Adrenal gland (tissue), 5 donors: ENCODE measurements around the gene TRAT1.

Source experiments
- POLR2A ChIP-seq, 2 donors: fragments of 450-650 bp; IDR thresholded peaks; one replicate each; pipeline ENCODE4 v1.6.1; 2017; ENCODE audit warnings: antibody characterized with exemption in 2 of 2, mild to moderate bottlenecking in 2 of 2, moderate library complexity in 1 of 2
- TF ChIP-seq, protein P1 (sequence below), 6 experiments: fragments of 450-650 bp in 4 of 6; fragments of 200-600 bp in 2 of 6; sonication (generic) in 1 of 6; IDR thresholded peaks; 1 replicate in 5 of 6; 2 replicates in 1 of 6; pipeline versions ENCODE4 v1.5.1 to v1.8.0; 2016 to 2021; ENCODE audit warnings: antibody characterized with exemption in 6 of 6, mild to moderate bottlenecking in 2 of 6, moderate library complexity in 1 of 6
- donor health status: DM: no; HTN: no; CAD: no.

DNA sequence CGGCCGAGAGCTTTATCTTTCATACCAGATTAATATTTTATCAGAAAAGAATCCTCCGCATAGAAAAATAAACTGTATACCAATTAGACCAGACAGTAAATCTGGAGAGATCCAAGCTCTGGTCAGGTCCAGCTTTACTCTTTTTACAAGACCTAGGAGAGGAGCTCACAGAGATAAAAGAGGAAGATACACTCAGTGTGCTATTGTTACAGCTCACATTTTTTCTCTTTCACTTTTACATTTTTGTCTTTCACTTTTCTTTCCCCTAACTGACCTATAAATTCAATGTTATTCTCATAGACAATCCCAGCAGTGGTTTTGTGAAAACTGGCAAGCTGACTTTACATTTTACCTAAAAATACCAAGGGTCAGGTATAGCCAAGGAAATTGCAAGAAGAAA is 75.3 kb downstream of the TRAT1 start:
- TF ChIP-seq, protein P1, sequence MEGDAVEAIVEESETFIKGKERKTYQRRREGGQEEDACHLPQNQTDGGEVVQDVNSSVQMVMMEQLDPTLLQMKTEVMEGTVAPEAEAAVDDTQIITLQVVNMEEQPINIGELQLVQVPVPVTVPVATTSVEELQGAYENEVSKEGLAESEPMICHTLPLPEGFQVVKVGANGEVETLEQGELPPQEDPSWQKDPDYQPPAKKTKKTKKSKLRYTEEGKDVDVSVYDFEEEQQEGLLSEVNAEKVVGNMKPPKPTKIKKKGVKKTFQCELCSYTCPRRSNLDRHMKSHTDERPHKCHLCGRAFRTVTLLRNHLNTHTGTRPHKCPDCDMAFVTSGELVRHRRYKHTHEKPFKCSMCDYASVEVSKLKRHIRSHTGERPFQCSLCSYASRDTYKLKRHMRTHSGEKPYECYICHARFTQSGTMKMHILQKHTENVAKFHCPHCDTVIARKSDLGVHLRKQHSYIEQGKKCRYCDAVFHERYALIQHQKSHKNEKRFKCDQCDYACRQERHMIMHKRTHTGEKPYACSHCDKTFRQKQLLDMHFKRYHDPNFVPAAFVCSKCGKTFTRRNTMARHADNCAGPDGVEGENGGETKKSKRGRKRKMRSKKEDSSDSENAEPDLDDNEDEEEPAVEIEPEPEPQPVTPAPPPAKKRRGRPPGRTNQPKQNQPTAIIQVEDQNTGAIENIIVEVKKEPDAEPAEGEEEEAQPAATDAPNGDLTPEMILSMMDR (IDR thresholded peaks at IDR 0.05), result no peak
- no peak for TF ChIP-seq POLR2A (IDR thresholded peaks at IDR 0.05)
